GM19455 (cell line): ENCODE measurements around the gene ZSWIM5.
"Not testable (repeated sequence)": the region's sequence is repeated elsewhere in the genome, so short reads cannot be mapped to it uniquely, and the experiment has no call there.

Experiments
- ATAC-seq: cut with Tn5 transposase; IDR thresholded peaks from one replicate; pipeline ENCODE4 v1.9.1; 2021; ENCODE audit not compliant: unreplicated experiment

The ZSWIM5 gene

GRCh38 chr1:45205011-45205909 is 1.1 kb downstream of the ZSWIM5 start:
- no peak for ATAC-seq

- ATAC-seq, result no peak
These were observed 5.4 kb downstream of the ZSWIM5 start for GRCh38 chr1:45200906-45201500.

- no peak for ATAC-seq
These were observed 6.0 kb downstream of the ZSWIM5 start for GRCh38 chr1:45200435-45200834.

- ATAC-seq, result no peak
These were observed 8.2 kb downstream of the ZSWIM5 start for GRCh38 chr1:45198185-45198584.

GRCh38 chr1:45196863-45197262 is 9.5 kb downstream of the ZSWIM5 start:
- no peak for ATAC-seq

GRCh38 chr1:45191418-45191783 is 15.0 kb downstream of the ZSWIM5 start:
- ATAC-seq, result no peak

- no peak for ATAC-seq
These were observed 18.7 kb downstream of the ZSWIM5 start for GRCh38 chr1:45187725-45188124.

GRCh38 chr1:45179918-45180519 is 26.4 kb downstream of the ZSWIM5 start:
- ATAC-seq, result not testable (repeated sequence)

GRCh38 chr1:45177452-45177851 is 29.0 kb downstream of the ZSWIM5 start:
- no peak for ATAC-seq

- ATAC-seq, result no peak
These were observed 33.6 kb downstream of the ZSWIM5 start for GRCh38 chr1:45172764-45173163.

GRCh38 chr1:45172005-45172404 is 34.4 kb downstream of the ZSWIM5 start:
- ATAC-seq, result no peak

- ATAC-seq, result no peak
These were observed 34.8 kb downstream of the ZSWIM5 start for GRCh38 chr1:45171575-45171974.

- no peak for ATAC-seq
These were observed 36.2 kb downstream of the ZSWIM5 start for GRCh38 chr1:45170151-45170742.

GRCh38 chr1:45167947-45168346 is 38.5 kb downstream of the ZSWIM5 start:
- ATAC-seq, result not testable (repeated sequence)

- ATAC-seq, result not testable (repeated sequence)
These were observed 42.1 kb downstream of the ZSWIM5 start for GRCh38 chr1:45164307-45164706.

GRCh38 chr1:45163111-45163510 is 43.3 kb downstream of the ZSWIM5 start:
- ATAC-seq, result not testable (repeated sequence)

GRCh38 chr1:45162041-45163035 is 44.1 kb downstream of the ZSWIM5 start:
- ATAC-seq, result not testable (repeated sequence)

GRCh38 chr1:45155957-45156356 is 50.4 kb downstream of the ZSWIM5 start:
- no peak for ATAC-seq

GRCh38 chr1:45155423-45155822 is 51.0 kb downstream of the ZSWIM5 start:
- ATAC-seq, result no peak

- ATAC-seq, result no peak
These were observed 54.3 kb downstream of the ZSWIM5 start for GRCh38 chr1:45152126-45152525.
